ENCODE results near the gene HSD11B1. TPM values are rescaled to one million over a fixed set of nuclear protein-coding genes. Genes with fewer than 3 reads are reported as not detected.

The HSD11B1 gene
- 1 to 10 TPM; 6.7 to 8.0 TPM for total RNA-seq

DNA sequence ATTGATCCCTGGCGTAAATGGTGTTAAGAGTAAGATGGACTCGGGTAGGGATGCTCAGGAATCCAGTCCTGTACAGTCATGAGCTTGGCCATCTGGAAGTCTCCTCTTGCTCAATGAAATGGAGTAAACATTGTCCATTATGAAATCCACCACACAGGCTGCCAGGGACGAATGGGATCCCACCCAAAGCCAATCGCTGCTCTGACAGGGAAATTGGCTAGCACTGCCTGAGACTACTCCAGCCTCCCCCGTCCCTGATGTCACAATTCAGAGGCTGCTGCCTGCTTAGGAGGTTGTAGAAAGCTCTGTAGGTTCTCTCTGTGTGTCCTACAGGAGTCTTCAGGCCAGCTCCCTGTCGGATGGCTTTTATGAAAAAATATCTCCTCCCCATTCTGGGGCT, at the start of gene HSD11B1:
TSS of gene HSD11B1 (plus strand) at position 263 of the 400 bp plus-strand sequence. CDS start at position 360, 97 bp downstream.
- intact Hi-C loops (cut with micrococcal nuclease) = loop anchor here (1.0 kb wide), 3 partner anchors 10 to 30 kb away; no protein-coding TSS in a partner anchor
- Mint-ChIP-seq H3K27ac (peak within 1 kb of the TSS; percentile 94), H3K4me3 (peak within 1 kb of the TSS; percentile 58), H3K36me3 (ENCODE audit: low read depth) (peaks cover 20% of the 10 kb centered on the region), H3K9me3 (no peaks in the 10 kb centered on the region), H3K27me3 (ENCODE audit: low read depth) (no peaks in the 10 kb centered on the region), H3K4me1 (ENCODE audit: low read depth) (peaks cover 81% of the 10 kb centered on the region)
- CTCF ChIA-PET = interaction anchor here (0.7 to 3.1 kb wide), 5 partner anchors 9 to 128 kb away, joined by 3 to 12 read pairs (median 4); no protein-coding TSS in a partner anchor
- no peak for DNase-seq

DNA sequence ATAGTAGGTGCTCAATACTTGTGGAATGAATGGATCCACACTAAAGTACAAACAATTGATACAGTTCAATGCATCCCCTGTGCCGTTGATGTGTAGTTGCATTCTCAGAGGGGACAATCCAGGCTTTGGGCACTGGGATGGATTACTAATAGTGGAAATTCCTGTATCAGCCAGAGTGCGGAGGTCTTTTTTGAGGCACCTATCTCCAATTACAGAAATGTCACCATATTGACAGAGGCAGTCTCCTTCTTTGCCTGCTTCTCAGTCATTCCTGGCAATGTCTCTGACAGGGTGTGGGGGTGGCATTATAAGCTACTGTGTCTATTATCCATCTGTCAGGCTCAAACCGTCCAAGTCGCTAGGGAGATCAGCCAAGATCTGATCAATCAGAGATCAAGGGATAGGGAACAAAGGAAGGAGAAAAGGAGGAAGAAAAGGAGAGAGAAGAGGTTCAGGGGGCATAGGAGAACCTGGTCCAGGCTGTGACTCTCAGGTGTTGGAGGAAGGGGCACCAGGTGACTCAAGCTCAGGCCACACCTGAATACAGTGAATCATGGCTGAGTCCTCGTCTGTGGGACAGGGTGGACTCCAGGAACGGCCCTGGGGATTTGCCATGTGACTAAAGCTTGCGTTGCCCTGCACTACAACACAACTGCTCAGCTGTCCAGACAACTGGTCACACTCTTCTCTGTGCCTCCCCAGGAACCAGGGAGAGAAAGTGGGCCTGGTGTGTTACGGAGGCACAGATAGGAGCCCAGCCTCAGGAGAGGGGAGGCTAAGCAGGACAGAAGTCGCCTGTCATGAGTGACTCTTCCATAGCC, 49.0 kb upstream of the HSD11B1 start:
- Mint-ChIP-seq H3K4me3 (no peak overlapping the region), H3K27ac (no peak overlapping the region), H3K36me3 (ENCODE audit: low read depth) (no peaks in the 10 kb centered on the region), H3K27me3 (ENCODE audit: low read depth) (no peaks in the 10 kb centered on the region), H3K4me1 (ENCODE audit: low read depth) (peaks cover 38% of the 10 kb centered on the region), H3K9me3 (no peaks in the 10 kb centered on the region)
- DNase-seq = no peak
- CTCF ChIA-PET = interaction anchor here (1.5 kb wide), 1 partner anchor 93 kb away, joined by 7 read pairs; no protein-coding TSS in a partner anchor
- intact Hi-C loops (cut with micrococcal nuclease) = no loop called here

DNA sequence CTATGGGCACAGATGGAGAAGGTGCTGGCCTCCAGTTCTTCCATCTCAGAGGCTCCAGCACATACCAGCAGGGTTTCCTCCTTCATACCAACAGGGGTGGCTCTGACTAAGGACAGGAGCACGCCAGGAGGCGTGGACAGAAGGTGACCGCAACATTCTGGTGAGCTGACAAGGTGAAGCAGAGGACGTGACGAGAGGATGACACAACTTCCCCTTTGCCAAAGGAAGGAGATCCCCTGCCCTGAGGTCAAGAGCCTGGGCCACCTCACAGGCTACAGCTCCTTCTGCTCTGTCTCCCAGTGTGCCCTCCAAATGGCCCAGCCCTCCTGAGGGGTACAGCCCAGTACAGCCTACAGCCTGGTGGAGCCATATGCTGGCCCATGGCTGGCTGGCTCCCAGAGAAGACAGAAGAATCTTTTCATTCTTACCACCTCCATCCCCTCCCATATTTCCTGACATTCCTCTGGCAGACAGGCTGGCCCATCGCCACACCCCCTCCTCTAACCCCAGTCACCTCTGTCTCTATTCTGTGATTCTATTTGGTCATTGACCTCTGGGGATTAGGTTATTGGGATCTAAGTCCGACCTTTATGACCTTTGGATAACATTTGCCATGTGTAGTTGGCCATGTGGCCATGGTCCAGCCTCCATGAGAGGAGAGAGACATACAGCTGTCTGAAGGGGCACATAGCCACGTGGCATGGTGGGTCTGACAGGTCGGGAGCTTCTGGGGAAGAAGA, 47.3 kb upstream of the HSD11B1 start:
- no peaks in the 10 kb centered on the region for H3K27me3 Mint-ChIP-seq (ENCODE audit: low read depth)
- H3K9me3 Mint-ChIP-seq = no peaks in the 10 kb centered on the region
- H3K4me1 Mint-ChIP-seq (ENCODE audit: low read depth) = peaks cover 25% of the 10 kb centered on the region
- DNase-seq = no peak
- CTCF ChIA-PET = interaction anchor here (0.6 to 1.2 kb wide), 2 partner anchors 30 to 1236 kb away, joined by 3 to 5 read pairs; no protein-coding TSS in a partner anchor
- no peak overlapping the region for H3K4me3 Mint-ChIP-seq
- H3K36me3 Mint-ChIP-seq (ENCODE audit: low read depth) = peaks cover 3% of the 10 kb centered on the region
- intact Hi-C loops (cut with micrococcal nuclease) = no loop called here
- H3K27ac Mint-ChIP-seq = no peak overlapping the region

DNA sequence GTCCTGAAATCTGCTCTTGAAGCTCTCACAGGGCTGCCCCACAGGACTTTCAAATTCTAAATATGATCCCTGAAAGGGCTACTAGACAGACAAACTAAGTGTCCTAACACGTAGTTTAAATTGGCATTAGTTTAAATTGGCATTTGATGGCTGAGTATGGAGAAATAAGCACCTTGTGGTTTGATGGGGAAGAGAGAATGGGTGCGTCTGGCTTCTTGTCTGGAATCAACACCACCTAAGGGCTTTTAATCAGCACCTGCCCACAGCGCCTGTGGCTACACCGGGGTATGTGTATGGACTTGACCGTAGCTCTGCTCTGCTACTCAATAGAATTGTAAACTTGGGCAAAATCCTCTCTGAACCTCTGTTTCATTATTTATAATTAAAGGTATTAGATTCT, 46.7 kb upstream of the HSD11B1 start:
- Mint-ChIP-seq H3K9me3 (no peaks in the 10 kb centered on the region), H3K27ac (no peak overlapping the region), H3K4me1 (ENCODE audit: low read depth) (peaks cover 19% of the 10 kb centered on the region), H3K27me3 (ENCODE audit: low read depth) (no peaks in the 10 kb centered on the region), H3K4me3 (no peak overlapping the region), H3K36me3 (ENCODE audit: low read depth) (peaks cover 3% of the 10 kb centered on the region)
- CTCF ChIA-PET = interaction anchor here (0.6 to 1.2 kb wide), 4 partner anchors 18 to 1237 kb away, joined by 3 to 5 read pairs (median 3); no protein-coding TSS in a partner anchor
- no peak for DNase-seq
- intact Hi-C loops (cut with micrococcal nuclease) = no loop called here

DNA sequence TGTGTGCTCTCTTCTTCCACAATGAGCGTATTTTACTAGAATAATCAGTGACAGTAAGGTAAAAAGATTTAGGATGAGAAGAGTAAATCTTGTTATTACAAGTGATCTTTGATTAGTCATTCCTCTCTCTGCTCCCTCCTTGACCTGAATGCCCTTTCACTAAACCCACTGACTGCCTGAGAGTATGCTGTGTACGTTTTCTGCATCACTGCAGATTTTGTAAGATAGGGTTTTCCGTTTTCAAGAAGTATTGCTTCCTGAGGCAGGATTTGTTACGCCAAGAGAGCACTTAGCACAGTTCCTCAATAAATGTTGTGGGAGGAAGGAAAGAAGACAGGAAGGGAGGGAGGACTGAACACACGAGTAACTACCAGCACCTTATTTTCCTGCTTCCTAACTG, 44.7 kb upstream of the HSD11B1 start:
- Mint-ChIP-seq H3K4me3 (no peak overlapping the region), H3K4me1 (ENCODE audit: low read depth) (peaks cover 9% of the 10 kb centered on the region), H3K27me3 (ENCODE audit: low read depth) (no peaks in the 10 kb centered on the region), H3K36me3 (ENCODE audit: low read depth) (peaks cover 6% of the 10 kb centered on the region), H3K27ac (peak overlapping the region; percentile 33), H3K9me3 (no peaks in the 10 kb centered on the region)
- CTCF ChIA-PET = no interaction called here
- no peak for DNase-seq
- intact Hi-C loops (cut with micrococcal nuclease) = loop anchor here (1.0 kb wide), 1 partner anchor 13 kb away; no protein-coding TSS in a partner anchor

DNA sequence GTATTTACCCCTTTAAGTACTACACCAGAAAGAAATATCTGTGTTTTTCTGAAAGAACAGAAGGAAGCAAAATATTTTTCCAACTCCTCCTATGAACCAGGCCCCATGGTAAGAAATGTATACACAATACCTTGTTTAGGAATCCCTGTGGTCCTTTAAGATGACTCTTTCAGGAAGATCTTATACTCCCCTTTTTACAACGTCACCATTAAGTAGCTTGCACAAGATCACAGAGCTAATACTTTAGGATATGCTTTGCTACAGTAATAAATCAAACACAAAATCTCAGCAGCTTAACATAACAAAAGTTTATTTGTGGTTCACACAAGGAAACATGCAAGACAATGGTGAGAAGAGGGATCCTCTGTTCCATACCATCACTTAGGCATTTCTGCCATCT, 43.6 kb upstream of the HSD11B1 start:
- H3K9me3 Mint-ChIP-seq = no peaks in the 10 kb centered on the region
- intact Hi-C loops (cut with micrococcal nuclease) = no loop called here
- H3K27ac Mint-ChIP-seq = no peak overlapping the region
- H3K4me3 Mint-ChIP-seq = no peak overlapping the region
- H3K36me3 Mint-ChIP-seq (ENCODE audit: low read depth) = peaks cover 6% of the 10 kb centered on the region
- no peak for DNase-seq
- CTCF ChIA-PET = interaction anchor here (0.9 to 1.3 kb wide), 3 partner anchors 14 to 87 kb away, joined by 3 read pairs; no protein-coding TSS in a partner anchor
- no peaks in the 10 kb centered on the region for H3K27me3 Mint-ChIP-seq (ENCODE audit: low read depth)
- H3K4me1 Mint-ChIP-seq (ENCODE audit: low read depth) = peaks cover 9% of the 10 kb centered on the region

DNA sequence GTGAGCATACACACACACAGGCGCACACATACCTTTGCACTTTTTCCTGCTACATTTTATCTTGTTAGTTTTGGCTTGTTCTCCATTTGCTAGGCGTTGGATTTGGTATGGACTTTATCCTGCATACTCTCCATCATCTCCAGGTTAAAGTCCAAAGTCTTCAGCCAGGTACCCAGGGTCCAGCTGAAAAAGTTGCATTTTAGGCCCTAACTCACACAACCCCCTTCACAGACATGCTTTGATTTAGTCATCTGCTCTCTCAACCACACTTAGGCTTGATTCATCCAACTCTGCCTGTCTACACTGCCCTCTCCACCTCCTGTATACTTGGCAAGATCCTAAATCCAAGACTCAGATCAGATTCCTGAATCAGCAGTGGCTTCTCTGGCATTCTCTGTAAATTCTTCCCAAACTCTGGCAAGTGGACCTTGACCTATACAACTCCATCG, 41.7 kb upstream of the HSD11B1 start:
- H3K27me3 Mint-ChIP-seq (ENCODE audit: low read depth) = no peaks in the 10 kb centered on the region
- H3K36me3 Mint-ChIP-seq (ENCODE audit: low read depth) = peaks cover 6% of the 10 kb centered on the region
- intact Hi-C loops (cut with micrococcal nuclease) = no loop called here
- CTCF ChIA-PET = no interaction called here
- H3K4me3 Mint-ChIP-seq = no peak overlapping the region
- H3K9me3 Mint-ChIP-seq = no peaks in the 10 kb centered on the region
- no peak for DNase-seq
- H3K4me1 Mint-ChIP-seq (ENCODE audit: low read depth) = peaks cover 9% of the 10 kb centered on the region
- no peak overlapping the region for H3K27ac Mint-ChIP-seq

DNA sequence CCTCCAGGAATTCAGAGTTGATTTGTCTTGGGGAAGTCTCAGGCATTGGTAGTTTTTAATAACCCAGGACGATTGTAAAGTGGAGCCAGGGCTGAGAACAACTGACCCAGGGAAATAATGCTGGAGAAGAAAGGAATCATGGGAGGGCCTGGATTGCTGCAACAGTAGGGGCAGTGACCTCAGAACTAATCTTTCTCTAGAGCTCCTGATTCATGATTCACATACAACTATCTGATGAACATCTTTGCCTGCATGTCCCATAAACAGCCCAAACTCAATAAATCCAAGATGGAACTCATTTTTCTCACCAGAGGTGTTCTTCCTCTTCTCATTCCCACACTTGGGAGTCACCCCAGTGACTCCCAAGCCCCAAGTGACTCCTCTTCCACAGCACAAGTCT, 37.5 kb upstream of the HSD11B1 start:
- H3K36me3 Mint-ChIP-seq (ENCODE audit: low read depth) = peaks cover 10% of the 10 kb centered on the region
- no peaks in the 10 kb centered on the region for H3K9me3 Mint-ChIP-seq
- no peak for DNase-seq
- H3K27ac Mint-ChIP-seq = no peak overlapping the region
- H3K4me1 Mint-ChIP-seq (ENCODE audit: low read depth) = peaks cover 14% of the 10 kb centered on the region
- no peak overlapping the region for H3K4me3 Mint-ChIP-seq
- intact Hi-C loops (cut with micrococcal nuclease) = no loop called here
- no peaks in the 10 kb centered on the region for H3K27me3 Mint-ChIP-seq (ENCODE audit: low read depth)
- CTCF ChIA-PET = no interaction called here

DNA sequence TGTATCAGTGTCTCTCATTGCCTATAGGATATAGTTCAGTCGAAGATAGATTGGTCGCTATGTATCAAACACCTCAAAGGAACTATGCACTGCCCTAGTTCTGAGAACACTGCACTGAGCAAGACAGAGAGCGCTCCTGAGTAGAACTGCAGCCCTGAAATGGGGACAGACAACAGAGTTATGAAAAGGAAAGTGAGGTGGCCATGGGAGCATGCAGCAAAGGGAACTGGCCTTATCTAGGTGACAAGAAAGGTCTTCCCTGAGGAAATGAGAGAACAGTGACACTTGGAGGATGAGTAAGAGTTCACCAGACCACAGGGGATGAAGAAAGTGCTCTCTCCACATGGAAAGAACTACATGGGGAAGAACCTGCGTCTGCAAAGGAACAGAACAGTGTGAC, 36.9 kb upstream of the HSD11B1 start:
- DNase-seq = no peak
- CTCF ChIA-PET = interaction anchor here (0.6 kb wide), 1 partner anchor 10 kb away, joined by 5 read pairs; no protein-coding TSS in a partner anchor
- Mint-ChIP-seq H3K36me3 (ENCODE audit: low read depth) (peaks cover 10% of the 10 kb centered on the region), H3K27ac (no peak overlapping the region), H3K4me3 (no peak overlapping the region), H3K27me3 (ENCODE audit: low read depth) (no peaks in the 10 kb centered on the region), H3K4me1 (ENCODE audit: low read depth) (peaks cover 17% of the 10 kb centered on the region), H3K9me3 (no peaks in the 10 kb centered on the region)
- intact Hi-C loops (cut with micrococcal nuclease) = no loop called here

DNA sequence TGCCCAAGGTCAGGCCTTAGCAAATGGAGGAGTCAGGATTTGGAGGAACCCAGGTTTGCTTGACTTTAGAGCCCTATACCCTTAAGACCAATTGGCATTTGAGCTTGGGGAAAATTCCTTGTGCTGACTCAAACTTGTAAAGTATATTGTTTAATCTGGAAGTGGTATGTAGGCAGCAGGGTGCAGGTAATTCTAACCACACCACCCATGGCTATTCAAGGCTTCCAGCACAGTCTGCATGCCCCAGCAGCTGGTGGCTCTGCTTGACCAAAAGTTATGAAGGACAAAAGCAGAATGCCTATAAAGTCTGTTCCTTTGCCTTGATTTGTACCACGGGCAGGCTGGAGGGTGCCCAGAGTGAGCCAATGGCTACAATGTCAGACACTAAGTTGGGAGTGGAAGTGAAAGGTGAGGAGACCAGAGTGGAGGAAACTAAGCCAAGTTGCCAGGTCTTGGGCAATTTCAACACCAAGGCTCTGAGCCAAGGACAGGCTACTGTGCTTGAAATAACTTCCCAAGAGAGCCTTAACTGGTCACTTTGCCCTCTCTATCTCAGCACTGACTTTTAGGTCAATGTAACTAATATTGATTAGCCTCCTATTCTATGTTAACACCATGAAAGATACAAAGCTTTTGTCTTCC, 34.1 kb upstream of the HSD11B1 start:
- H3K27ac Mint-ChIP-seq = no peak overlapping the region
- intact Hi-C loops (cut with micrococcal nuclease) = loop anchor here (5.0 kb wide), 1 partner anchor 777 kb away; no protein-coding TSS in a partner anchor
- peaks cover 39% of the 10 kb centered on the region for H3K4me1 Mint-ChIP-seq (ENCODE audit: low read depth)
- H3K27me3 Mint-ChIP-seq (ENCODE audit: low read depth) = peaks cover 3% of the 10 kb centered on the region
- no peak overlapping the region for H3K4me3 Mint-ChIP-seq
- H3K36me3 Mint-ChIP-seq (ENCODE audit: low read depth) = peaks cover 22% of the 10 kb centered on the region
- no peaks in the 10 kb centered on the region for H3K9me3 Mint-ChIP-seq
- no peak for DNase-seq
- CTCF ChIA-PET = interaction anchor here (1.1 to 1.6 kb wide), 3 partner anchors 18 to 77 kb away, joined by 3 to 4 read pairs (median 3); no protein-coding TSS in a partner anchor

DNA sequence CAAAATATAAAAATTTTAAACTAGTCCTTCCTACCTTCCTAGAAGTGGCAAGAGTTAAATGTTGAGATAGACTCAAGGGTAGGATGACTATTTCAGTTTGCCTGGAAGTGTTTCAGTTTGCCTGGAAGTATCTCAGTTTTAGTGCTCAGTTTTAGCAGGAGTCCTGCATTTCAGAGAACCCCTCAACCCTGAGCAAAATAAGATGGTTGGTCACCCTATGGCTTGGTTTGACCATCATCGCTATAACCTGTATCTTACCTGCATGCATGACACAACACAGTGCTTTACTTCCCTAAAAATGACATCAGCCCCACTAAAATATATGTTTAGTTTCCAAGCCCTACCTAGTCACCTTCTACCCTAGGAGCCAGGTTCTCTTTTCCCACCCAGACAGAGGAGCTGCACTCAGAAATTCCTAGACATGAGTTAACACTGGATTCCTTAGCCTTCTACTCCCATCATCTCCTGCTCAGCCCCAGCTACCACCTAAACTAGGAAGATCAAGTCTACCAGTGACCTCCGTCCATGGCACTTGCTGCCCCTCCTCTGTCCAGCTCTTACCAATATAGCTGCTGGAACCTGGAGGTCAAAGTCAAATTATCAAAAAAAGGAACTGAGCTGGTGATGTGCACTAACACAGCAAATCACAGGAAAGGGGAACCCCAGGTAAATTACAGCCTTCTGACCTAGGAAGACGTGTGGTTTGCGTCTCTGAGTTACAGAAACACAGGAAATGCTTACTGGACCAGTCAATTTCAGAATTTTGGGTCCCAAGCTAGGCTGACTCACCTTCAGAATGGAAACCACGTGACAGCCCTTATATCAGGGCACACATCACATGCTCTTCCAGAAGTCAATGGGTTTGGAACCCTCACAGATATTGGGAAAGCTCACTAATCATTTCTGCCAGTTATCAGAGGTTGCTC, 31.7 kb upstream of the HSD11B1 start:
- intact Hi-C loops (cut with micrococcal nuclease) = loop anchor here (1.0 to 5.0 kb wide), 10 partner anchors 13 to 791 kb away; no protein-coding TSS in a partner anchor
- CTCF ChIA-PET = interaction anchor here (0.6 to 3.1 kb wide), 12 partner anchors 9 to 104 kb away, joined by 3 to 10 read pairs (median 3); no protein-coding TSS in a partner anchor

More for the DNA sequence above, 31.7 kb upstream of the HSD11B1 start:
- Mint-ChIP-seq H3K4me1 (ENCODE audit: low read depth) (peaks cover 52% of the 10 kb centered on the region), H3K9me3 (no peaks in the 10 kb centered on the region), H3K4me3 (peak overlapping the region; percentile 87), H3K27ac (peak overlapping the region; percentile 92), H3K27me3 (ENCODE audit: low read depth) (peaks cover 18% of the 10 kb centered on the region), H3K36me3 (ENCODE audit: low read depth) (peaks cover 42% of the 10 kb centered on the region)
- peak; percentile 80 for DNase-seq
